ENCODE data around the gene PLOD2.

PLOD2 gene

DNA sequence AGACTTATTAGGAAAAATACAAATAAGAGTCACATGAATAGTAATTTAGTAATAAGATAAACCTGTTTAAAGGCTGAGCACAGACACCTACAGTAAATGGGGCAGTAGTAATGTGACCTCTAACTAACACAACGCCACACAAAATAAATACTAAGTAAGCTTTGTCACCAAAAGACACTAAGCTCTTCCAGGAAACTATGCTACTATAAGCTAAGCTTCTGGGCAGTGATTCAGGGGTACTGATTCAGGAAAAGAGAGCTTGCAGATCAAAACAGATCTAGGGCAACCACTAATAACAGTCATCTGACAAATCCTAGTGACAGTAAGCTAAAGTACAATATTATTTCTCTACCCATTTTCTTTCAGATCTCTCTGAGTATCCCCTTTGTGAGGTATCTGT lies 68.8 kb downstream of the PLOD2 start:
- DNase-seq = no peak

DNA sequence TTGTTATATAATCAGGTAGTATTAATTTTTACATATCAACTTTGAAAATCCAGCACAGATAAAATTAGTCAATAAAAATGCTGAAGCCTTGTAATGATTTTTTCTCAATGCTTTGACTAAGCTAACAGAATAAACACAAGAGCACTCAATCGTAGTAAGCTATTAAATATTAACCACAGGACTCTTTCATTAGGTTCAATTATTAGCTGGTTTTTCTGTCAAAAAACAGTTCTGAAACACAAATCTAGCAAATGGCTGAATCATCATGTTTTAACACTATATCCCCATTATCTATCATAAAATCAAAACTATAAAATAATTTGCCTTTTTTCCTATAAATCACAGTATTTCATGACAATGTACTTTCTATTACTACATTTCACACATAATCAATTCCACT lies 69.6 kb downstream of the PLOD2 start:
- DNase-seq = no peak

- DNase-seq = no peak
Observed at GRCh38 chr3:146090521-146090920, 70.5 kb downstream of the PLOD2 start.

DNA sequence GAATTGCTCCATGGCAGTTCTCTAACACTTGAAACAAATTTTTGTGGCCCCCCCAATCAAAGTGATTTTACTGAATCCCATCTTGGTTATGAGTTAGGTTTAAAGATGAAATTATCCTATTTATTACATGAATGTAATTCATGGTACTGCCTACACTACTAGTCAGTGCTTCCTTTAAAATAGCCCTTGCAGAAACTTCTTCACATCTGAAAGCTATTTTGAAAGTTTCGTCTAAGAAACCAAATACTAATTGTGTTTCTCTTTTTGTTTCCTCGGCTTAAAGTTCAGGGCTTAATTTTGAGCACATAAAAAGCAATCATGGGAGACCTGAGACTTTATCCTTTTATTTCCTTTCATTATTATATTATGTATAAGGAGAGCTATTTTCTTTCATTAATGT lies 72.1 kb downstream of the PLOD2 start:
- DNase-seq = no peak

DNA sequence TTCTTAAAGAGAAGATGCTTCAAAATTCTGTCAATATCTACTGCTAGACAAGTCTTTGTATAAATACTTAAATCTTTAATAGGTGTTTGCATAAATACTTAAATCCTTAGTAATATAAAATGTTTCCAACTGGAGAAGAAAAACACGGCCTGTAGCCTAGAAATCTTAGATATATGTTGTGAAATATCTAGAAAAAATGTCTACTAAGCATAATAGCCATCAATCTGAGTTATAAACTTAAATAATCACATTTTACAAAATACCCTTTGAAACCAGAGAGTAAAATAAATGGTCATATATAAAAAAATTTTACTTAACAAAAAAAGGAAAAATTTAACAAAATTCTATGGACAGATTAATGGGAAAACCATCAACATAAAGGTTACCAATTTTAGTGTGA lies 73.9 kb downstream of the PLOD2 start:
- no peak for DNase-seq

GRCh38 chr3:146086211-146086610 lies 74.8 kb downstream of the PLOD2 start:
- DNase-seq = no peak

DNA sequence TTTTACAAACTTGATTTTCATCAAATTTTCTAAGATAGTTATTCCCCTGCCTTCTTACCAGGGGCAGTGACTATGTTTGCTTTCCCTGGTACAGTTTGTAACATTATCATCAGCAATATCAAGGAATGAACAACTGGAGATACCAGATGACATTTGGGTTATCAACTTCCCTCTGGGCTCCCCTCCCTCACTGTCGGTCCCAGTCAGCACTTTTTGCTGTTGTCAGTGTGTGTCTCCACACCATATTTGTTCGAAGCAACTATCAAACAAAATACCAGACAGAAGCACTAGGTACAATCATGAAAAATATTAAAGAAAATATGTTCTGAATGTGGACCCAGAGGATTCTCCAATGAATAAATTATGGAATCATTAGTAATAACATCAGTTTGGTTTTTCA lies 75.3 kb downstream of the PLOD2 start:
- DNase-seq = no peak

GRCh38 chr3:146080578-146080977 lies 80.4 kb downstream of the PLOD2 start:
- DNase-seq = no peak

DNA sequence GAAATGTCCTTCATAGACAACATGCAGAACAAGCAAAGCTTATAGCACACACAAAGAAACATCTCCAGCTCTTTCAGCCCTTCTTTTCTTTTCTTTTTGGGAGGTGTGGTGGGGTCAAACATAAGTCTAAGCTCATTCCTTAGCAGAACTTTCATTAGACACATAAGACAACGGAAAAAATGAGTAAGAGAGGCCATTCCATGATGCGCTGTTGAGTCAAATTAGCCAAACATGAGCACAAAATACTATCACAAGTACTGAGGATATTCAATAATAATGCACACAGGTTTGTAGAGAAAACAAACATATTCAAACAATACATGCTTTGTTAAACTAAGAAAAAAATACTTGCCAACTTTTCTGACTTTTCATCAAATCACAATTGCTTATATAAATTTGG lies 83.0 kb downstream of the PLOD2 start:
- no peak for DNase-seq

DNA sequence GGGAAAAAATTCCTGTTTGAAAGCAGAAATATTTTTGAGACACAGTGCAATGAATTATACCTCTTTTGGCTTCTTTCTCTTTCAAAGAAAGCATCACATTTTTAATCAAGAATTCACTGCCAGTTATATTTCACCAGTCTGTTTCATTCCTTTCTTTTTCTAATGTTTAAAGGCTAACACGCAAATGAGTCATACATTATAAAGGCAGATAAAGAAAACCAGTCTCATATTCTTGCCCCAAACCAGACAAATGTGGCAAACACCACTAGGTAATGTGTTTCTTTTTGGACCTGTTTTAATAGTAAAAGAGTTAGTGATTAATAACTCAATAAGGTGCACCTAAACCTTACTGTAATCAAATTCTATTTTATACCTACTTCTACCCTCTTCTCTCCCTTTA lies 83.8 kb downstream of the PLOD2 start:
- DNase-seq = no peak

DNA sequence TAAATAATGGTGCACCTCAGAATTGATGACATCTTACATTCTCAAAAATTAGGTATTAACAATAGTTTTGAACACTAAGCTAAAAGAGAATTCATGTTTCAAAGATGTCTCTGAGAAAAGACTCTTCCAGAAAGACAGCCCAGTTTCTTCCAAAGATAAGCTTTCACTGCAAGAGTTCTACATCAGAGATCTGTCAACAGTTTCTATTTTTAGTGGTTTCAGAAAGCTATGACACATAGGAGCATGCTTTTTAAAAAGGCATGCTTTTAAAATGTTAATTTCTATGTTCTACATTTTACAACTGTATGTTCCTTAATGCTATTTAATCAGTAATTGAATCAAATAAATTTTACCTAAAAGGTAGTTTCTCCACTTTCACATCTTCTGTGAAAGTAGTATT lies 88.2 kb downstream of the PLOD2 start:
- no peak for DNase-seq

- DNase-seq = no peak
Observed at GRCh38 chr3:146072061-146072460, 88.9 kb downstream of the PLOD2 start.

- peak in 1 of 4 experiments; percentile 1 for DNase-seq
Observed at GRCh38 chr3:146071632-146072031, 89.4 kb downstream of the PLOD2 start.

GRCh38 chr3:146067048-146067447 lies 93.9 kb downstream of the PLOD2 start:
- no peak for DNase-seq

GRCh38 chr3:146065573-146066006 lies 95.4 kb downstream of the PLOD2 start:
- DNase-seq = peak; percentile 59 to 77 (median 66)

GRCh38 chr3:146058241-146058640 lies 102.7 kb downstream of the PLOD2 start:
- DNase-seq = no peak

DNA sequence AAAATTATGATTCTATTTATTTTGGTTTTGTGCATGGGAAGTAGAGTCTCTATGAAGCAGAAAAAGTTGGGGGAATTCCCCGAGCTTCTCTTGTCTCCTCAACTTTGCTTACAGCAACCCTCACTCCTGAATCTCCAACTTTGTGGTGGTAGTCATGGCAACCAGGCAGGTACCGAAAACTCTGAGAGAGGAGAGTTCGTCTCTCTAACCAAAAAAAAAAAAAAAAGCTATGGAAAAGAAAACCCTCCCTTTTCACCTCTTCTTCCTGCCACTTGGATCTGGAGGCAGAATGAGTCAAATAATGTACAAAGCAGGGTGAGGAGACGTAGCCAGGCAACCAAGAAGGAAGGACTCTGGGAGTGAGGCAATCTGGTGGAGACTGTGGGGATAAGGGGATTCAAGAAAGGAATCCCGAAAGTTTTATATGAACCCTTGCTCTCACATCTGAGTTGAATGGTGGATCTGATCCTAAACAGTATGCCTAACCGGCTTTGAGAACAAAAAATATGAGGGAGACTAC lies 108.1 kb downstream of the PLOD2 start:
- no peak for DNase-seq

DNA sequence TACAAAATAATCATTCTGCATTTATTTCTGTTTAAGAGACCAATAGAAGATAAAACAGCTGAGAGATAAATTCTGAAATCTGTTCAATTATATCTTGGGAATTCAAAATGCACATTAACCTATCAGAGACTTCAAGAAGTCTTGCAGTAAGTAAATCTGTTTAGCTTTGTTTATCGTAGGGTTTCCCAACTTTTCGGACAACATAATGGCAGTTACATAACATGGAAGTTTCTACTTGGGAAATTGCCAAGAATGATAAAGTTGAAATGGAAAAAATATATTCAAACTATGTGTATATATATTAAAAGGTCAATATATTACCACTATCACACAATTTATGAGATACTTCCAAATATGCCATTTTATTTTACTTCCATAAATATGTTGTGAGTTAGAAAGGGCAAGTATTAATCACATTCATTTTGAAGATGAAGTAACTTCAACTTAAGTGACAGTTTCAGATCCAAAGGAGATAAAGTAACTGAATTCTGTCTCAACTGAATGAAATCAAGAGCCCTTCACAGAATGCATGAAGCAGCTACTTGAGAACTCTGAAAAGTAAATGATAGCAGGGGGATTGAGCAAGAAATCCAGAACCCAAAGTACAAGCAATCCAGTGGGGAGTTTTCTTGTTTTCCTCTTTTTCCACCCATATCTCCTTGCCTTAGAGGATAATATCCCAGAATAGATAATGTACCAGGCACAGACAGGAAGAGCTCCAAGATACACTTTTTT lies 108.8 kb downstream of the PLOD2 start:
- DNase-seq = no peak

- DNase-seq = no peak
Observed at GRCh38 chr3:146050691-146051090, 110.3 kb downstream of the PLOD2 start.

- DNase-seq = no peak
Observed at GRCh38 chr3:146047485-146047884, 113.5 kb downstream of the PLOD2 start.

GRCh38 chr3:146044046-146044445 lies 116.9 kb downstream of the PLOD2 start:
- DNase-seq = no peak

- DNase-seq = no peak
Observed at GRCh38 chr3:146040630-146041029, 120.4 kb downstream of the PLOD2 start.

- peak in 2 of 4 experiments; percentile 6 to 13 for DNase-seq
Observed at GRCh38 chr3:146037697-146038096, 123.3 kb downstream of the PLOD2 start.

GRCh38 chr3:146036281-146036680 lies 124.7 kb downstream of the PLOD2 start:
- DNase-seq = no peak

DNA sequence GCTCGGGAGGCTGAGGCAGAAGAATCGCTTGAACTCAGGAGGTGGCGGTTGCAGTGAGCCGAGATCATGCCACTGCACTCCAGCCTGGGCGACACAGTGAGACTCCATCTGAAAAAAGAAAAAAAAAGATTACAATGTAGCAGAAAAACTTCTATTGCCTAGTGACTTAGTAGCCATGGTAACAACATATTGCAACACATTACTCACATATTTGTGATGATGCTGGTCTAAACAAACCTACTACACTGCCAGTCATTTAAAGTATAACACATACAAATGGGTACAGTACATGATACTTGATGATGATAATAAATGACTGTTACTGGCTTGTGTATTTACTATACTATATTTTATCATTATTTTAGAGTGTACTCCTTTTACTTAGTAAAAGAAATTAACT lies 125.6 kb downstream of the PLOD2 start:
- DNase-seq = no peak
